Motor neuron (in vitro differentiated cells): Measurements from ENCODE around the gene SAMD14. TPM values are rescaled to one million over a fixed set of nuclear protein-coding genes. Genes with fewer than 3 reads are reported as not detected.

ENCODE experiments used
- ATAC-seq, 8 experiments: fragments of 200-7000 bp; cut with Tn5 transposase; replicated peaks in 6 of 8; 2 replicates each; pipeline ENCODE4 v1.8.0; 2021; ENCODE audit warnings: mild to moderate bottlenecking in 8 of 8, moderate library complexity in 8 of 8
- H3K27ac ChIP-seq, 2 donors: fragments of 250-450 bp; sonication (Bioruptor Pico); 2 replicates each; pipeline ENCODE4 v1.9.0; 2021; ENCODE audit warnings: antibody characterized with exemption in 2 of 2, mild to moderate bottlenecking in 2 of 2, moderate library complexity in 1 of 2
- H3K4me1 ChIP-seq, 2 donors: fragments of 250-450 bp; sonication (Bioruptor Pico); replicated peaks in 1 of 2; 2 replicates each; pipeline ENCODE4 v1.6.1; 2021; ENCODE audit warnings: antibody characterized with exemption in 2 of 2, mild to moderate bottlenecking in 2 of 2, moderate library complexity in 1 of 2
- H3K4me3 ChIP-seq, 5 donors: fragments of 250-450 bp; sonication (Bioruptor Pico); 2 replicates each; pipeline ENCODE4 v1.9.0; 2021; ENCODE audit warnings: antibody characterized with exemption in 5 of 5, mild to moderate bottlenecking in 5 of 5, moderate library complexity in 4 of 5
- WGBS, 10 experiments: fragments of 450-650 bp; shearing (Covaris generic); methylation state at CpG; one replicate each; pipeline ENCODE4 v1.0.0; 2022; 5-methylcytosine and 5-hydroxymethylcytosine counted together
- in situ Hi-C, 9 experiments: fragments of 400-800 bp; cut with MboI; loops; one replicate each; pipeline ENCODE4 v1.15.0; 2021; ENCODE audit warnings: low sequenced_read_pairs in 9 of 9, low pct_unique_long_range_greater_than_20kb in 2 of 9; ENCODE audit not compliant: unreplicated experiment in 9 of 9
- total RNA-seq, 8 experiments: library from RNA; unstranded; fragments of 300-600 nt; gene quantifications; 2 replicates each; pipeline versions ENCODE4 v1.2.3 to v1.2.4, GENCODE V29; 2022

The SAMD14 gene
- total RNA-seq, 8 experiments from 2014 or later = 2.1 to 19.4 (median 10.8) TPM

GRCh38 chr17:50075446-50076032 is 54.4 kb downstream of the SAMD14 start:
- no peak for ATAC-seq
- in situ Hi-C loops = no loop called here
- H3K27ac ChIP-seq = no peak overlapping the region
- WGBS, 10 experiments = 86 to 100% (median 96%) methylated on average over 1 to 12 of the region's 16 CpGs; no CpG with 5 or more reads in 6 of the 10 experiments
- H3K4me1 ChIP-seq = peaks cover 3 to 7% of the 10 kb centered on the region in 2 donors
- H3K4me3 ChIP-seq = no peak overlapping the region

- in situ Hi-C loops = no loop called here
- Histone ChIP-seq H3K27ac (no peak overlapping the region), H3K4me3 (no peak overlapping the region), H3K4me1 (peaks cover 3 to 7% of the 10 kb centered on the region in 2 donors)
- ATAC-seq = no peak
- 40 to 100% (median 96%) methylated on average over 1 to 4 of the region's 6 CpGs; no CpG with 5 or more reads in 5 of the 10 experiments for WGBS, 10 experiments
Measured at GRCh38 chr17:50074227-50074626, 55.7 kb downstream of the SAMD14 start.

- H3K4me3 ChIP-seq = no peak overlapping the region
- in situ Hi-C loops = no loop called here
- WGBS, 10 experiments = 78 to 100% (median 100%) methylated on average over 1 of the region's 1 CpG; no CpG with 5 or more reads in 6 of the 10 experiments
- no peak for ATAC-seq
- no peak overlapping the region for H3K27ac ChIP-seq
- H3K4me1 ChIP-seq = peaks cover 3 to 7% of the 10 kb centered on the region in 2 donors
Measured at GRCh38 chr17:50072925-50073324, 57.0 kb downstream of the SAMD14 start.

GRCh38 chr17:50072130-50072529 is 57.8 kb downstream of the SAMD14 start:
- in situ Hi-C loops = no loop called here
- Histone ChIP-seq H3K4me1 (peaks cover 3 to 7% of the 10 kb centered on the region in 2 donors), H3K27ac (no peak overlapping the region), H3K4me3 (no peak overlapping the region)
- ATAC-seq = no peak
- WGBS, 10 experiments = no CpG with 5 or more reads among the region's 3 CpGs

- in situ Hi-C loops = no loop called here
- peaks cover 3 to 4% of the 10 kb centered on the region in 2 donors for H3K4me1 ChIP-seq
- no peak overlapping the region for H3K27ac ChIP-seq
- no peak overlapping the region for H3K4me3 ChIP-seq
- 57 to 93% (median 77%) methylated on average over 2 to 3 of the region's 6 CpGs; no CpG with 5 or more reads in 3 of the 10 experiments for WGBS, 10 experiments
- ATAC-seq = no peak
Measured at GRCh38 chr17:50071692-50072091, 58.3 kb downstream of the SAMD14 start.

- Histone ChIP-seq H3K27ac (no peak overlapping the region), H3K4me1 (no peaks in the 10 kb centered on the region), H3K4me3 (no peak overlapping the region)
- 58 to 100% (median 80%) methylated on average over 1 to 12 of the region's 16 CpGs; no CpG with 5 or more reads in 4 of the 10 experiments for WGBS, 10 experiments
- in situ Hi-C loops = no loop called here
- ATAC-seq = no peak
Measured at GRCh38 chr17:50070908-50071680, 58.9 kb downstream of the SAMD14 start.

GRCh38 chr17:50067996-50068395 is 62.0 kb downstream of the SAMD14 start:
- H3K27ac ChIP-seq = no peak overlapping the region
- peaks cover 0 to 6% of the 10 kb centered on the region in 2 donors for H3K4me1 ChIP-seq
- H3K4me3 ChIP-seq = no peak overlapping the region
- WGBS, 10 experiments = 38 to 97% (median 60%) methylated on average over 1 to 5 of the region's 13 CpGs; no CpG with 5 or more reads in 5 of the 10 experiments
- in situ Hi-C loops = no loop called here
- ATAC-seq = no peak

- in situ Hi-C loops = no loop called here
- peaks cover 0 to 6% of the 10 kb centered on the region in 2 donors for H3K4me1 ChIP-seq
- ATAC-seq = no peak
- H3K27ac ChIP-seq = no peak overlapping the region
- 64 to 100% (median 90%) methylated on average over 2 of the region's 2 CpGs; no CpG with 5 or more reads in 5 of the 10 experiments for WGBS, 10 experiments
- no peak overlapping the region for H3K4me3 ChIP-seq
Measured at GRCh38 chr17:50066995-50067394, 63.0 kb downstream of the SAMD14 start.

GRCh38 chr17:50065056-50065455 is 64.9 kb downstream of the SAMD14 start:
- Histone ChIP-seq H3K4me1 (peaks cover 0 to 6% of the 10 kb centered on the region in 2 donors), H3K27ac (no peak overlapping the region), H3K4me3 (no peak overlapping the region)
- WGBS, 10 experiments = 44 to 80% (median 72%) methylated on average over 1 to 3 of the region's 3 CpGs; no CpG with 5 or more reads in 2 of the 10 experiments
- ATAC-seq = no peak
- in situ Hi-C loops = no loop called here

- in situ Hi-C loops = no loop called here
- ATAC-seq = peak; percentile 40 to 95 (median 86)
- H3K27ac ChIP-seq = peak overlapping the region in 1 of 2 donors; percentile 4
- no peak overlapping the region for H3K4me3 ChIP-seq
- 8 to 80% (median 51%) methylated on average over 1 to 8 of the region's 20 CpGs; no CpG with 5 or more reads in 3 of the 10 experiments for WGBS, 10 experiments
- H3K4me1 ChIP-seq = peaks cover 0 to 6% of the 10 kb centered on the region in 2 donors
Measured at GRCh38 chr17:50064253-50065001, 65.5 kb downstream of the SAMD14 start.

GRCh38 chr17:50063561-50064252 is 66.3 kb downstream of the SAMD14 start:
- no peak overlapping the region for H3K4me3 ChIP-seq
- peaks cover 0 to 6% of the 10 kb centered on the region in 2 donors for H3K4me1 ChIP-seq
- ATAC-seq = no peak
- 73 to 80% methylated on average over 2 of the region's 8 CpGs; no CpG with 5 or more reads in 8 of the 10 experiments for WGBS, 10 experiments
- no peak overlapping the region for H3K27ac ChIP-seq
- in situ Hi-C loops = no loop called here
